KMS-11 (cell line): ENCODE measurements around the gene IGSF11.

Experiments
- H2AFZ ChIP-seq: fragments of 200-600 bp; sonication (generic); 2 replicates; pipeline ENCODE4 v1.6.1; 2016; ENCODE audit warnings: antibody characterized with exemption, mixed run types, low read depth
- H3K27ac ChIP-seq: fragments of 200-600 bp; sonication (generic); 2 replicates; pipeline ENCODE4 v1.6.1; 2016; ENCODE audit warnings: mild to moderate bottlenecking, mixed run types
- H3K27me3 ChIP-seq: fragments of 200-600 bp; sonication (generic); 2 replicates; pipeline ENCODE4 v1.6.1; 2017; ENCODE audit warnings: mild to moderate bottlenecking, low read depth, mixed run types, moderate library complexity; ENCODE audit not compliant: insufficient read depth
- H3K36me3 ChIP-seq: fragments of 200-600 bp; sonication (generic); 2 replicates; pipeline ENCODE4 v1.6.1; 2017; ENCODE audit warnings: mild to moderate bottlenecking, mixed run types; ENCODE audit not compliant: insufficient read depth
- H3K4me1 ChIP-seq: fragments of 200-600 bp; sonication (generic); 2 replicates; pipeline ENCODE4 v1.6.1; 2016; ENCODE audit warnings: mild to moderate bottlenecking, low read depth, mixed run types; ENCODE audit not compliant: poor library complexity, severe bottlenecking
- H3K4me2 ChIP-seq: fragments of 200-600 bp; sonication (generic); 2 replicates; pipeline ENCODE4 v1.7.0; 2016; ENCODE audit warnings: mild to moderate bottlenecking, mixed run types
- H3K4me3 ChIP-seq: fragments of 200-600 bp; sonication (generic); IDR thresholded peaks from 2 replicates; pipeline ENCODE4 v1.6.1; 2017; ENCODE audit warnings: low read depth, low read length, mixed read lengths; ENCODE audit not compliant: insufficient read depth
- H3K79me2 ChIP-seq: fragments of 200-600 bp; sonication (generic); 2 replicates; pipeline ENCODE4 v1.6.1; 2016; ENCODE audit warnings: low read depth, mixed run types; ENCODE audit not compliant: insufficient read depth
- H3K9ac ChIP-seq: fragments of 200-600 bp; sonication (generic); 2 replicates; pipeline ENCODE4 v1.6.1; 2016; ENCODE audit warnings: mild to moderate bottlenecking, mixed run types
- H4K20me1 ChIP-seq: fragments of 200-600 bp; sonication (generic); 2 replicates; pipeline ENCODE4 v1.6.1; 2016; ENCODE audit warnings: mild to moderate bottlenecking, mixed run types; ENCODE audit not compliant: insufficient read depth
- CTCF ChIP-seq: fragments of 200-600 bp; sonication (generic); conservative IDR thresholded peaks from 2 replicates; pipeline ENCODE4 v1.6.1; 2017; ENCODE audit warnings: low read depth, mild to moderate bottlenecking, antibody characterized with exemption, low read length, moderate library complexity, mixed read lengths

Gene IGSF11

DNA sequence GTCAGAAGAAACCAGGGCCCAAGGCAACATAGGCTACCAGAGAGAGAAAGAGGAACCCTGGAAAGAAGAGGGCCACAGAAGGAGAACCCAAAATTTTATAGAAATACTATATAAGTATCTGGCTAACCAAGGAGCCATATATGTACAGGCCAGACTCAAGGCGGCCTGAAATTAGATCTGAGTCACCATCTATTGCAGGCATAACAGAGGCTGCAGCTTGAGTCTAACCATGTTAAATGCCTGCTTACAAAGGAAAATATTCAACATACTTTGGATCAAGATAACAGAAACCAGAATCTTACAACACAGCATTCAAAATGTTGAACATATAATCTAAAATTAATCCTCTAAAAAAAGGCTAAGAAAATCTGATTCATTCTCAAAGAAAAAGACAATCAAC, 23.1 kb downstream of the IGSF11 start:
- H3K4me1 ChIP-seq: no peaks in the 10 kb centered on the region
- no peak overlapping the region for H3K4me2 ChIP-seq
- no peaks in the 10 kb centered on the region for H4K20me1 ChIP-seq
- no peaks in the 10 kb centered on the region for H3K27me3 ChIP-seq
- H3K27ac ChIP-seq: no peak overlapping the region
- no peaks in the 10 kb centered on the region for H3K79me2 ChIP-seq
- TF ChIP-seq CTCF: no peak
- H3K36me3 ChIP-seq: no peaks in the 10 kb centered on the region
- no peak overlapping the region for H3K9ac ChIP-seq
- H3K4me3 ChIP-seq: no peak overlapping the region
- no peak overlapping the region for H2AFZ ChIP-seq

GRCh38 chr3:118997190-118997589, 37.5 kb downstream of the IGSF11 start:
- no peaks in the 10 kb centered on the region for H3K4me1 ChIP-seq
- H3K27ac ChIP-seq: no peak overlapping the region
- no peaks in the 10 kb centered on the region for H3K79me2 ChIP-seq
- no peaks in the 10 kb centered on the region for H3K27me3 ChIP-seq
- TF ChIP-seq CTCF: no peak
- no peaks in the 10 kb centered on the region for H3K36me3 ChIP-seq
- no peak overlapping the region for H3K4me2 ChIP-seq
- no peak overlapping the region for H3K4me3 ChIP-seq
- no peaks in the 10 kb centered on the region for H4K20me1 ChIP-seq
- H2AFZ ChIP-seq: no peak overlapping the region
- H3K9ac ChIP-seq: no peak overlapping the region

DNA sequence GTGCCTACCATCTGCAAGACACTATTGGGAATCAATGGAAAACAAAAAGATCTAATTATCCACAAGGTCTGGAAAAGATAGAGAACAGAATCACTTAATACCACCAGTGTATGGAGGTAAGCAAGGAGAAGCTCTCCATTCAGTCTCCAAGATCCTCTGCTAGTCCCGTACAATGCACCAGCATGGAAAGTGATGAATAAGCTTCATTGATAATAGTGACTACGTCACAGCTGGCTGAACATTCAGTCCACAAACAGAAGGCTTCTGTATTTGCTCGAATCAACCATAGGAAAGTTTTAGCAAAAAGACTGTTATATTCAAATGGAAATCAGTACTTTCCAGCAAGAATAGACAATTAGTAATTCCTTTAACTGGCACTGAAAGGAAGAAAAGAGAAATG, 42.9 kb downstream of the IGSF11 start:
- no peak for TF ChIP-seq CTCF
- H2AFZ ChIP-seq: no peak overlapping the region
- no peaks in the 10 kb centered on the region for H4K20me1 ChIP-seq
- H3K4me1 ChIP-seq: no peaks in the 10 kb centered on the region
- no peak overlapping the region for H3K4me3 ChIP-seq
- no peak overlapping the region for H3K4me2 ChIP-seq
- no peaks in the 10 kb centered on the region for H3K36me3 ChIP-seq
- H3K9ac ChIP-seq: no peak overlapping the region
- no peaks in the 10 kb centered on the region for H3K27me3 ChIP-seq
- H3K79me2 ChIP-seq: no peaks in the 10 kb centered on the region
- no peak overlapping the region for H3K27ac ChIP-seq

- H3K27me3 ChIP-seq: no peaks in the 10 kb centered on the region
- no peaks in the 10 kb centered on the region for H3K4me1 ChIP-seq
- no peaks in the 10 kb centered on the region for H3K36me3 ChIP-seq
- H3K79me2 ChIP-seq: no peaks in the 10 kb centered on the region
- no peak overlapping the region for H3K4me2 ChIP-seq
- no peak overlapping the region for H3K9ac ChIP-seq
- no peak overlapping the region for H3K4me3 ChIP-seq
- no peak overlapping the region for H3K27ac ChIP-seq
- H4K20me1 ChIP-seq: no peaks in the 10 kb centered on the region
- no peak overlapping the region for H2AFZ ChIP-seq
- no peak for TF ChIP-seq CTCF
Measured at GRCh38 chr3:118990823-118991560, 43.7 kb downstream of the IGSF11 start.
